Lung (tissue), 12 donors: ENCODE results near the gene HNRNPA0. TPM values are rescaled to one million over a fixed set of nuclear protein-coding genes. Genes with fewer than 3 reads are reported as not detected.
"Not testable (repeated sequence)": the region's sequence is repeated elsewhere in the genome, so short reads cannot be mapped to it uniquely, and the experiment has no call there.

Experiments used
- ATAC-seq: fragments of 200-7000 bp; cut with Tn5 transposase; one replicate; pipeline ENCODE4 v1.9.1; 2020; ENCODE audit warnings: moderate number of reproducible peaks; ENCODE audit not compliant: insufficient read depth, low FRiP score
- DNase-seq, 3 donors: peaks; one replicate each; pipeline ENCODE4 v3.0.0-alpha.2; 2013 to 2017
- H3K27ac ChIP-seq, 2 donors: one replicate each; pipeline ENCODE4 v1.5.1; 2013; ENCODE audit warnings: mild to moderate bottlenecking in 2 of 2, moderate library complexity in 2 of 2, control low read depth in 1 of 2, inconsistent platforms in 1 of 2, low read depth in 1 of 2, low read length in 1 of 2
- H3K27me3 ChIP-seq, 3 donors: one replicate each; pipeline ENCODE4 v1.5.1; 2013; ENCODE audit warnings: low read length in 2 of 3; ENCODE audit not compliant: control insufficient read depth in 3 of 3, insufficient read depth in 3 of 3
- H3K36me3 ChIP-seq, 4 donors: one replicate each; pipeline ENCODE4 v1.5.1; 2013; ENCODE audit warnings: low read length in 4 of 4, mild to moderate bottlenecking in 1 of 4, moderate library complexity in 1 of 4; ENCODE audit not compliant: control insufficient read depth in 4 of 4, insufficient read depth in 4 of 4
- H3K4me1 ChIP-seq, 5 donors: one replicate each; pipeline ENCODE4 v1.5.1; 2013; ENCODE audit warnings: low read length in 5 of 5, mild to moderate bottlenecking in 2 of 5, moderate library complexity in 1 of 5; ENCODE audit not compliant: control insufficient read depth in 5 of 5, insufficient read depth in 5 of 5
- H3K4me3 ChIP-seq: one replicate; pipeline ENCODE4 v1.5.1; 2013; ENCODE audit warnings: mild to moderate bottlenecking, control low read depth, moderate library complexity
- H3K9ac ChIP-seq, 2 donors: one replicate each; pipeline ENCODE4 v1.5.1; 2013; ENCODE audit warnings: low read length in 2 of 2, control low read depth in 1 of 2; ENCODE audit not compliant: insufficient read depth in 1 of 2
- H3K9me3 ChIP-seq, 4 donors: one replicate each; pipeline ENCODE4 v1.5.1; 2013; ENCODE audit warnings: low read length in 3 of 4, mild to moderate bottlenecking in 1 of 4, moderate library complexity in 1 of 4; ENCODE audit not compliant: control insufficient read depth in 4 of 4, insufficient read depth in 3 of 4
- WGBS, 2 donors: extraction: QIAGEN DNeasy Blood & Tissue Kit; methylation state at CpG; one replicate each; pipeline ENCODE4 v1.1.7; 2013; 5-methylcytosine and 5-hydroxymethylcytosine counted together
- polyA plus RNA-seq, 2 donors: library from polyadenylated mRNA; stranded (reverse); fragments of 200-250 nt; gene quantifications; one replicate each; pipeline ENCODE4 v1.2.1, GENCODE V29; 2013
- total RNA-seq, 2 donors: library from RNA; depleted of rRNA in 1 of 2; stranded (reverse); fragments of >200 nt in 1 of 2; gene quantifications; one replicate each; pipeline ENCODE4 v1.2.1, GENCODE V29; 2014 to 2021
- TF ChIP-seq, protein P1 (sequence below): IDR thresholded peaks from 2 replicates; pipeline ENCODE4 v1.5.1; 2012; ENCODE audit warnings: mild to moderate bottlenecking; ENCODE audit errors: control extremely low read depth, extremely low read depth
- donor health status: control.
- donor health status: control.
- donor health status: Bipolar disorder and iron deficiency.
- donor health status: healthy.
- donor health status: DM: yes; HTN: yes; CAD: no.

HNRNPA0 gene
- total and polyA plus RNA-seq, 4 donors = 21.5 to 29.0 (median 25.1) TPM

DNA sequence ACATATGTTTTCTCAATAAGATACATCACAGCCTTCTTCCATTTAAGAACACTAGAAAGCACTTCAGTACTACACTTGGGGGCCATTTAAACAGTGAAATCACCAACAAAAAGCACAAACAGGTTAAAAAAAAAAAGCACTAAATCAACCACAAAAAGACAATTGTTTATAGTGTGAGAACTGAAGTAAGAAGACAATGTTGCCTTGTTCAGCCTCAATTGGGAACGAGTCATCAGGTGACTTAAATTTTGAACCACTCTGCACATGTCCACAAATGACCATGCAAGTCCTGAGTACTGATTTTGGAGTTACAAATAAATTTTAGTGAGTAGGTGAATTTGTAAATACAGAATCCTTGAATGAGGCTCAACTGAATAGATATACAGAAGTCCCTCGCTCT is 37.2 kb upstream of the HNRNPA0 start:
- Histone ChIP-seq H3K27ac (no peak overlapping the region), H3K4me1 (peaks cover 0 to 3% (median 0%) of the 10 kb centered on the region in 5 donors), H3K36me3 (no peaks in the 10 kb centered on the region), H3K27me3 (no peaks in the 10 kb centered on the region), H3K9ac (no peak overlapping the region), H3K4me3 (no peak overlapping the region), H3K9me3 (no peaks in the 10 kb centered on the region)
- ATAC-seq (no peak), DNase-seq (no peak)
- TF ChIP-seq, protein P1, sequence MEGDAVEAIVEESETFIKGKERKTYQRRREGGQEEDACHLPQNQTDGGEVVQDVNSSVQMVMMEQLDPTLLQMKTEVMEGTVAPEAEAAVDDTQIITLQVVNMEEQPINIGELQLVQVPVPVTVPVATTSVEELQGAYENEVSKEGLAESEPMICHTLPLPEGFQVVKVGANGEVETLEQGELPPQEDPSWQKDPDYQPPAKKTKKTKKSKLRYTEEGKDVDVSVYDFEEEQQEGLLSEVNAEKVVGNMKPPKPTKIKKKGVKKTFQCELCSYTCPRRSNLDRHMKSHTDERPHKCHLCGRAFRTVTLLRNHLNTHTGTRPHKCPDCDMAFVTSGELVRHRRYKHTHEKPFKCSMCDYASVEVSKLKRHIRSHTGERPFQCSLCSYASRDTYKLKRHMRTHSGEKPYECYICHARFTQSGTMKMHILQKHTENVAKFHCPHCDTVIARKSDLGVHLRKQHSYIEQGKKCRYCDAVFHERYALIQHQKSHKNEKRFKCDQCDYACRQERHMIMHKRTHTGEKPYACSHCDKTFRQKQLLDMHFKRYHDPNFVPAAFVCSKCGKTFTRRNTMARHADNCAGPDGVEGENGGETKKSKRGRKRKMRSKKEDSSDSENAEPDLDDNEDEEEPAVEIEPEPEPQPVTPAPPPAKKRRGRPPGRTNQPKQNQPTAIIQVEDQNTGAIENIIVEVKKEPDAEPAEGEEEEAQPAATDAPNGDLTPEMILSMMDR = no peak
- 90 to 99% methylated on average over 2 of the region's 2 CpGs for WGBS, 2 donors

DNA sequence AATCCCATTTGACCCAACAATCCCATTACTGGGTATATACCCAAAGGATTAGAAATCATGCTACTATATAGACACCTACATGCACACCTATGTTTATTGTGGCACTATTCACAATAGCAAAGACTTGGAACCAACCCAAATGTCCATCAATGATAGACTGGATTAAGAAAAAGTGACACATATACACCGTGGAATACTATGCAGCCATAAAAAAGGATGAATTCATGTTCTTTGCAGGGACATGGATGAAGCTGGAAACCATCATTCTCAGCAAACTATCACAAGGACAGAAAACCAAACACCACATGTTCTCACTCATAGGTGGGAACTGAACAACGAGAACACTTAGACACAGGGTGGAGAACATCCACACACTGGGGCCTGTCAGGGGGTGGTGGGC is 34.4 kb upstream of the HNRNPA0 start:
- ATAC-seq, H3K36me3 ChIP-seq, H3K27ac ChIP-seq, H3K4me3 ChIP-seq, H3K27me3 ChIP-seq, H3K9ac ChIP-seq, DNase-seq, H3K9me3 ChIP-seq, H3K4me1 ChIP-seq: not testable (repeated sequence)
- WGBS, 2 donors = 92 to 95% methylated on average over 2 of the region's 2 CpGs

DNA sequence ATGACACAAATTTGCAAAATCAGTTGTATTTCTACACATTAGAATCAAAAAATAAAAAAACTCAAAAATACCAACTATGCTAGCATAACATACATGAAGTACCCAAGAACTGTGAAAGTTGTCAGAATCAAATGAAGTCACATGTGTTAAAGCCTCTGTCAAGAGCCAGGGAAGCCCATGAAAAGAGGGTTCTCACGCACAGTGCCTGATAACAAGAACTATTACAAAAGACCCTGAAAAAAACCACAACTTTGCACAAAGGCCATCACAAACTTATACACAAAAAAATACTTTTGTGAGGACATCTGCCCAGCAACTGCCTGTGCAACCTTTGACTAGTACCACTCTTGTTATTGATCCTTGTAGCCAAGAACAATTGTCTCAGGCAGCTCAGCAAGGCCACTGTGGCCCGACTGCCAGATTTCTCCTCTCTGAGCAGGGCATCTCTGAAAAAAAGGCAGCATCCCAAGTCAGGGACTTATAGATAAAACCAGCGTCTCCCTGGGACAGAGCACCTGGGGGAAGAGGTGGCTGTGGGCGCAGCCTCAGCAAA is 28.9 kb upstream of the HNRNPA0 start:
- H3K4me3 ChIP-seq = no peak overlapping the region
- H3K9ac ChIP-seq = no peak overlapping the region
- H3K27ac ChIP-seq = no peak overlapping the region
- peak in 1 of 3 donors; percentile 4 for DNase-seq
- H3K27me3 ChIP-seq = no peaks in the 10 kb centered on the region
- H3K9me3 ChIP-seq = no peaks in the 10 kb centered on the region
- H3K36me3 ChIP-seq = no peaks in the 10 kb centered on the region
- ATAC-seq = no peak
- TF ChIP-seq, protein P1 = no peak
- 79 to 85% methylated on average over 4 of the region's 4 CpGs for WGBS, 2 donors
- H3K4me1 ChIP-seq = peaks cover 0 to 3% (median 0%) of the 10 kb centered on the region in 5 donors

DNA sequence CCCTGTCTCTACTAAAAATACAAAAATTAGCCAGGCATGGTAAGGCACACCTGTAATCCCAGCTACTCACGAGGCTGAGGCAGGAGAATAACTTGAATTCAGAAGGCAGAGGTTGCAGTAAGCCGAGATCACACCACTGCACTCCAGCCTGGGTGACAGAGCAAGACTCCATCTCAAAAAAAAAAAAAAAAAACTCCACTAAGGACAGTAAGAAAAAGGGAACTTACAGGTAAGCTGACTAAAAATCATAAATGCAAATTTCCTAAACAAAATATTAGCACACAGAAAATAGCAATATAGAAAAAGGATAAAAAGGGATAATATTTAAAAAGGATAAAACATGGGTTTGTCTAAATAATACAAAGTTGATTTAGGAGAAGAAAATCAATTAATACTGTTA is 27.9 kb upstream of the HNRNPA0 start:
- Histone ChIP-seq H3K9me3 (no peaks in the 10 kb centered on the region), H3K27ac (no peak overlapping the region), H3K27me3 (no peaks in the 10 kb centered on the region), H3K36me3 (no peaks in the 10 kb centered on the region), H3K4me1 (peaks cover 0 to 3% (median 0%) of the 10 kb centered on the region in 5 donors), H3K4me3 (no peak overlapping the region), H3K9ac (no peak overlapping the region)
- DNase-seq (no peak), ATAC-seq (no peak)
- 86 to 96% methylated on average over 2 of the region's 2 CpGs for WGBS, 2 donors
- TF ChIP-seq, protein P1 = no peak
